GM23338 (cell line): ENCODE data around the gene CIROP. TPM values are rescaled to one million over a fixed set of nuclear protein-coding genes. Genes with fewer than 3 reads are reported as not detected.

Source experiments
- ATAC-seq: fragments of 200-7000 bp; cut with Tn5 transposase; 3 replicates; pipeline ENCODE4 v1.9.1; 2020
- DNase-seq: peaks from one replicate; pipeline ENCODE4 v3.0.0-alpha.2; 2015; ENCODE audit warnings: low spot score
- H2AFZ ChIP-seq: fragments of 200-600 bp; sonication (generic); 2 replicates; pipeline ENCODE4 v1.8.0; 2016; ENCODE audit warnings: antibody characterized with exemption, mild to moderate bottlenecking, moderate library complexity
- H3F3A ChIP-seq: fragments of 200-600 bp; sonication (generic); replicated peaks from 2 replicates; pipeline ENCODE4 v1.8.0; 2017; ENCODE audit warnings: antibody characterized with exemption, mixed run types, low read depth
- H3K27ac ChIP-seq: fragments of 200-600 bp; sonication (generic); 2 replicates; pipeline ENCODE4 v1.6.1; 2016; ENCODE audit warnings: low read depth
- H3K27me3 ChIP-seq: fragments of 200-600 bp; sonication (generic); 2 replicates; pipeline ENCODE4 v1.8.0; 2016; ENCODE audit warnings: mild to moderate bottlenecking, mixed run types, moderate library complexity; ENCODE audit not compliant: insufficient read depth
- H3K36me3 ChIP-seq: fragments of 200-600 bp; sonication (generic); 2 replicates; pipeline ENCODE4 v1.8.0; 2016; ENCODE audit warnings: mild to moderate bottlenecking; ENCODE audit not compliant: insufficient read depth
- H3K4me1 ChIP-seq: fragments of 200-600 bp; sonication (generic); 2 replicates; pipeline ENCODE4 v1.8.0; 2016; ENCODE audit warnings: mild to moderate bottlenecking, moderate library complexity; ENCODE audit not compliant: insufficient read depth
- H3K4me2 ChIP-seq: fragments of 200-600 bp; sonication (generic); 2 replicates; pipeline ENCODE4 v1.7.1; 2017; ENCODE audit warnings: mixed run types
- H3K4me3 ChIP-seq: fragments of 200-600 bp; sonication (generic); 2 replicates; pipeline ENCODE4 v1.6.1; 2016; ENCODE audit warnings: mixed run types
- H3K79me2 ChIP-seq: fragments of 200-600 bp; sonication (generic); replicated peaks from 2 replicates; pipeline ENCODE4 v1.8.0; 2017; ENCODE audit warnings: mild to moderate bottlenecking; ENCODE audit not compliant: insufficient read depth
- H3K9me2 ChIP-seq: fragments of 200-600 bp; sonication (generic); 2 replicates; pipeline ENCODE4 v1.8.0; 2017; ENCODE audit not compliant: insufficient read depth
- H4K20me1 ChIP-seq: fragments of 200-600 bp; sonication (generic); replicated peaks from 2 replicates; pipeline ENCODE4 v1.8.0; 2017; ENCODE audit warnings: mild to moderate bottlenecking; ENCODE audit not compliant: insufficient read depth
- H3K27ac Mint-ChIP-seq: 2 replicates; pipeline ENCODE4 v1.8.0; 2020; ENCODE audit warnings: inconsistent platforms, mild to moderate bottlenecking, moderate library complexity, mixed read lengths
- H3K27me3 Mint-ChIP-seq: 3 replicates; pipeline ENCODE4 v1.8.0; 2022; ENCODE audit warnings: low read depth, mild to moderate bottlenecking, moderate library complexity, mixed read lengths, inconsistent platforms; ENCODE audit not compliant: insufficient read depth, poor library complexity
- H3K36me3 Mint-ChIP-seq: 3 replicates; pipeline ENCODE4 v1.8.0; 2021; ENCODE audit warnings: low read depth, mild to moderate bottlenecking, inconsistent platforms, moderate library complexity, mixed read lengths
- H3K4me1 Mint-ChIP-seq: 3 replicates; pipeline ENCODE4 v1.8.0; 2020; ENCODE audit warnings: mild to moderate bottlenecking, inconsistent platforms, mixed read lengths
- H3K4me3 Mint-ChIP-seq: 3 replicates; pipeline ENCODE4 v1.8.0; 2021; ENCODE audit warnings: moderate library complexity, mild to moderate bottlenecking, inconsistent platforms, mixed read lengths
- H3K9me3 Mint-ChIP-seq: 3 replicates; pipeline ENCODE4 v1.8.0; 2020; ENCODE audit warnings: moderate library complexity, mild to moderate bottlenecking, inconsistent platforms, mixed read lengths
- CTCF ChIP-seq, 2 experiments: fragments of 200-600 bp in 1 of 2; sonication (generic) in 1 of 2; conservative IDR thresholded peaks; 2 replicates each; pipeline versions ENCODE4 v1.5.1 to v1.6.1; 2016 to 2017; ENCODE audit warnings: antibody characterized with exemption in 2 of 2, low read depth in 2 of 2, mild to moderate bottlenecking in 2 of 2, moderate library complexity in 1 of 2
- ETS1 ChIP-seq: IDR thresholded peaks from 2 replicates; pipeline ENCODE4 v1.6.1; 2016; ENCODE audit warnings: antibody characterized with exemption
- EZH2 ChIP-seq: fragments of 200-600 bp; sonication (generic); IDR thresholded peaks from one replicate; pipeline ENCODE4 v1.8.0; 2017; ENCODE audit warnings: antibody characterized with exemption, mild to moderate bottlenecking, low read depth; ENCODE audit not compliant: unreplicated experiment
- EZH2phosphoT487 ChIP-seq: fragments of 200-600 bp; sonication (generic); IDR thresholded peaks from one replicate; pipeline ENCODE4 v1.8.1; 2018; ENCODE audit warnings: antibody characterized with exemption; ENCODE audit not compliant: unreplicated experiment
- JUNB ChIP-seq: IDR thresholded peaks from one replicate; pipeline ENCODE4 v1.6.1; 2016; ENCODE audit warnings: antibody characterized with exemption; ENCODE audit not compliant: unreplicated experiment
- POLR2AphosphoS5 ChIP-seq: IDR thresholded peaks from 2 replicates; pipeline ENCODE4 v1.6.1; 2016; ENCODE audit warnings: antibody characterized with exemption, low read depth
- REST ChIP-seq: IDR thresholded peaks from one replicate; pipeline ENCODE4 v1.6.1; 2018; ENCODE audit warnings: antibody characterized with exemption; ENCODE audit not compliant: unreplicated experiment
- STAT1 ChIP-seq: IDR thresholded peaks from one replicate; pipeline ENCODE4 v1.6.1; 2016; ENCODE audit warnings: antibody characterized with exemption; ENCODE audit not compliant: unreplicated experiment
- ZNF114 ChIP-seq: fragments of 250-450 bp; sonication (Bioruptor Pico); IDR thresholded peaks from 2 replicates; pipeline ENCODE4 v1.5.0; 2020; ENCODE audit warnings: mild to moderate bottlenecking, moderate library complexity
- polyA plus RNA-seq: library from polyadenylated mRNA; unstranded; fragments of >200 nt; fragmentation: Nextera tagmentation; extraction: Ambion mirVana; gene quantifications from 2 replicates; pipeline ENCODE4 v1.2.1, GENCODE V29; 2016
- total RNA-seq: library from RNA; depleted of rRNA; stranded (reverse); fragments of >200 nt; shearing (Covaris generic); gene quantifications from 2 replicates; pipeline ENCODE4 v1.2.3, GENCODE V29; 2014

The CIROP gene
- total and polyA plus RNA-seq, 2 experiments from 2014 or later, result not detected

- H3F3A ChIP-seq, result no peaks in the 10 kb centered on the region
- no peak for ATAC-seq
- Mint-ChIP-seq H3K9me3 (no peaks in the 10 kb centered on the region), H3K4me3 (no peak overlapping the region), H3K27me3 (peaks cover 1% of the 10 kb centered on the region), H3K4me1 (no peaks in the 10 kb centered on the region), H3K27ac (no peak overlapping the region), H3K36me3 (peaks cover 66% of the 10 kb centered on the region)
- TF ChIP-seq CTCF (conservative IDR thresholded peaks at IDR 0.05; ENCODE audit: low read depth in 2 of 2) (no peak), ETS1 (no peak), JUNB (no peak), EZH2 (no peak), ZNF114 (CRISPR knock-in tag) (no peak), REST (no peak), POLR2AphosphoS5 (no peak)
- H3K4me3 ChIP-seq, result no peak overlapping the region
- peaks cover 9% of the 10 kb centered on the region for H3K36me3 ChIP-seq
- no peak for DNase-seq
- no peak overlapping the region for H2AFZ ChIP-seq
- H3K79me2 ChIP-seq, result no peaks in the 10 kb centered on the region
- H3K4me2 ChIP-seq, result no peak overlapping the region
- no peaks in the 10 kb centered on the region for H3K27me3 ChIP-seq
- H4K20me1 ChIP-seq, result peaks cover under 1% of the 10 kb centered on the region; the same call in 1 of the 2 replicates
- H3K4me1 ChIP-seq, result no peaks in the 10 kb centered on the region
- H3K9me2 ChIP-seq, result no peaks in the 10 kb centered on the region
- no peak overlapping the region for H3K27ac ChIP-seq
Observed at GRCh38 chr14:23132970-23133369, 28.2 kb upstream of the CIROP start.

- no peaks in the 10 kb centered on the region for H3K27me3 ChIP-seq
- no peak for DNase-seq
- H3K4me1 ChIP-seq, result no peaks in the 10 kb centered on the region
- no peak overlapping the region for H3K4me3 ChIP-seq
- Mint-ChIP-seq H3K4me1 (no peaks in the 10 kb centered on the region), H3K4me3 (no peak overlapping the region), H3K9me3 (no peaks in the 10 kb centered on the region), H3K27ac (no peak overlapping the region), H3K36me3 (peaks cover 58% of the 10 kb centered on the region), H3K27me3 (no peaks in the 10 kb centered on the region)
- no peak for ATAC-seq
- H4K20me1 ChIP-seq, result no peaks in the 10 kb centered on the region; the same call in 1 of the 2 replicates
- H3K4me2 ChIP-seq, result no peak overlapping the region
- H3K36me3 ChIP-seq, result peaks cover 9% of the 10 kb centered on the region
- H3F3A ChIP-seq, result no peaks in the 10 kb centered on the region
- H3K9me2 ChIP-seq, result no peaks in the 10 kb centered on the region
- H2AFZ ChIP-seq, result no peak overlapping the region
- H3K79me2 ChIP-seq, result no peaks in the 10 kb centered on the region
- no peak overlapping the region for H3K27ac ChIP-seq
- no peak for TF ChIP-seq REST
- TF ChIP-seq STAT1, result no peak
- no peak for TF ChIP-seq JUNB
- TF ChIP-seq EZH2phosphoT487, result no peak
Observed at GRCh38 chr14:23131482-23131881, 26.7 kb upstream of the CIROP start.
